ENCODE data around the gene LAMP2.
A peak's percentile ranks its signal among the peaks of the same experiment; 100 is the strongest.

LAMP2 gene

DNA sequence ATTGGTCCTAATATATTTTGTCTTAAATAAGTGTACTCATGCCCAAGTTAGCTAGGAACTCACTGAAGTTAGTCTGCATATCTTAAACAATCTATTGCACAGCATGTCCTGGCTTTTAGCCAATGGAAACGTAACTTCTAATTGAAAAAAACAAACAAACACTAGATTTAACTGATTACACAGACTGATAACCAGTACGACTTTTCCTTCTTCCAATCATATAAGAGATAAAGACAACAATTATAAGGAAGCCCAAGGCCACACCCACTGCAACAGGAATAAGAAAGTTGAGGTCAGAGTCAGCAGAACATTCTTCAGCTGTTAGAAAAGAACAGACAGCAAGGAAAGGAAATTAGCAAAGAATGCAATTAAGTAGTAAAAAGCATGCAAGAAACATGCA lies 40.8 kb downstream of the LAMP2 start:
- H3K36me3 Mint-ChIP-seq (ENCODE audit: low read depth) = peaks cover 9% of the 10 kb centered on the region
- peaks cover 10% of the 10 kb centered on the region for H3K4me1 Mint-ChIP-seq (ENCODE audit: low read depth)
- no peak overlapping the region for H3K4me3 Mint-ChIP-seq
- H3K9me3 Mint-ChIP-seq = no peaks in the 10 kb centered on the region
- no peak overlapping the region for H3K27ac Mint-ChIP-seq
- H3K27me3 Mint-ChIP-seq (ENCODE audit: low read depth) = no peaks in the 10 kb centered on the region

DNA sequence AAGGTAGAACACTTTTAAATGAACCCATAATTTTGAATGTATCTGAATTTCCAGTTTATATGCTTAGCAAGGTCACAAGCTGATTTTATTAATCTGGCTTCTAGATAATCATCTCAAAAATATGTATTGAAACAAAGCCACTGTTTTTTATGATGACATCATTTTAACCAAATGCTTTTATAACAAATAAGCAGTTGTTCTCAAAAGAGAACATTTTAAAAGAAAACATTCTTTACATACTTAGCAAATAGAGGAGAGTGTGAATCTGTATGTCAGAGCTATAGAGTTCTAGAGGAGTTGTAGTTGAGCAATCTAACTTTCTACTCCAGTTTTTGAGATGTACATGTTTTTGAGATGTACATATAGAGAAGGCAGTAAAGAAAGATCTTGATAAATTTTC lies 42.5 kb downstream of the LAMP2 start:
- H3K36me3 Mint-ChIP-seq (ENCODE audit: low read depth) = no peaks in the 10 kb centered on the region
- H3K27ac Mint-ChIP-seq = no peak overlapping the region
- H3K9me3 Mint-ChIP-seq = no peaks in the 10 kb centered on the region
- no peak overlapping the region for H3K4me3 Mint-ChIP-seq
- peaks cover 12% of the 10 kb centered on the region for H3K4me1 Mint-ChIP-seq (ENCODE audit: low read depth)
- H3K27me3 Mint-ChIP-seq (ENCODE audit: low read depth) = no peaks in the 10 kb centered on the region

GRCh38 chrX:120419463-120419862 lies 49.6 kb downstream of the LAMP2 start:
- Mint-ChIP-seq H3K4me3 (no peak overlapping the region), H3K4me1 (ENCODE audit: low read depth) (peaks cover 7% of the 10 kb centered on the region), H3K36me3 (ENCODE audit: low read depth) (no peaks in the 10 kb centered on the region), H3K9me3 (no peaks in the 10 kb centered on the region), H3K27me3 (ENCODE audit: low read depth) (no peaks in the 10 kb centered on the region), H3K27ac (peak overlapping the region; percentile 36)

GRCh38 chrX:120408168-120408567 lies 60.9 kb downstream of the LAMP2 start:
- Mint-ChIP-seq H3K27me3 (ENCODE audit: low read depth) (no peaks in the 10 kb centered on the region), H3K4me1 (ENCODE audit: low read depth) (no peaks in the 10 kb centered on the region), H3K36me3 (ENCODE audit: low read depth) (no peaks in the 10 kb centered on the region), H3K9me3 (peaks cover 4% of the 10 kb centered on the region), H3K4me3 (no peak overlapping the region), H3K27ac (no peak overlapping the region)

GRCh38 chrX:120406638-120407037 lies 62.5 kb downstream of the LAMP2 start:
- H3K27me3 Mint-ChIP-seq (ENCODE audit: low read depth) = no peaks in the 10 kb centered on the region
- no peak overlapping the region for H3K4me3 Mint-ChIP-seq
- H3K27ac Mint-ChIP-seq = no peak overlapping the region
- no peaks in the 10 kb centered on the region for H3K4me1 Mint-ChIP-seq (ENCODE audit: low read depth)
- H3K36me3 Mint-ChIP-seq (ENCODE audit: low read depth) = no peaks in the 10 kb centered on the region
- peaks cover 4% of the 10 kb centered on the region for H3K9me3 Mint-ChIP-seq

- peaks cover 5% of the 10 kb centered on the region for H3K27me3 Mint-ChIP-seq (ENCODE audit: low read depth)
Measured at GRCh38 chrX:120402369-120402768, 66.7 kb downstream of the LAMP2 start.

DNA sequence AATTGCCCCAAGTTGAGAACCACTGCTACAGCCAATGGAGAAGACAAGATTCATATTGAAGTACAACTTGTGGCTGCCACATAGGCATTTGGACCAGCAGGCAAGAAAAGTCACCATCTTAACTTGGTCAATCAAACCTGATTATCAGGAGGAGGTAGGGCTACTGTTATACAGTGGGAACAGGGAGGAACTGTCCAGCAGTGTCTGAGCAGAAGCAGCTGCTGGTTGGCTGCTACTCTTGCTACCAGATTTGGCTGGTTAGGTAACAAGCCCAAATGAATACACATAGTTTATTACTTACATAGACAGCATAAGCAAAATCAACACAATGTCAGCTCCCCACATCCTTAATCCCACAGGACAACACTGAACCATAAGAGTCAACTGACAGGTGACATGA lies 67.8 kb downstream of the LAMP2 start:
- no peaks in the 10 kb centered on the region for H3K36me3 Mint-ChIP-seq (ENCODE audit: low read depth)
- no peak overlapping the region for H3K4me3 Mint-ChIP-seq
- no peak overlapping the region for H3K27ac Mint-ChIP-seq
- peaks cover 5% of the 10 kb centered on the region for H3K27me3 Mint-ChIP-seq (ENCODE audit: low read depth)
- no peaks in the 10 kb centered on the region for H3K4me1 Mint-ChIP-seq (ENCODE audit: low read depth)
- no peaks in the 10 kb centered on the region for H3K9me3 Mint-ChIP-seq

More at GRCh38 chrX:120402369-120402768, 66.7 kb downstream of the LAMP2 start:
- H3K36me3 Mint-ChIP-seq (ENCODE audit: low read depth) = no peaks in the 10 kb centered on the region
- no peak overlapping the region for H3K27ac Mint-ChIP-seq
- no peaks in the 10 kb centered on the region for H3K9me3 Mint-ChIP-seq
- H3K4me3 Mint-ChIP-seq = no peak overlapping the region
- no peaks in the 10 kb centered on the region for H3K4me1 Mint-ChIP-seq (ENCODE audit: low read depth)

DNA sequence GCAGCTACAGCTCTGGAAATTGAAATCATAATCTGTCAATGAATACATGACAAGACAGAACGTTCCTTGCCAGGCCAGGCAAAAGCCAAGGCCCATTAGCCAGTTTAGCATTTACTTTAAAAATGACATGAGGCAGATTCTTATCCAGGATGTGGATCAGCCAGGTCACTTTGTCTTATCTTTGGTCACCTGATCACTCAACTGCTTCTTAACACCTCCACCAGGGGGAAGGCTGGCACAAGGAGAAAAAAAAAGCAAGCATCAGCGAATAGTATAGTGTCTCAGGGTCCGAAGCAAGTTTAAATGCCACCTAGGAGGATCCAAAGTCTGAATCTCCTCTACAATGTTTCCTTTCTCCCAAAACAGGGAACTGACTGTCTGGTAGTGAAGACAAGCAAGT lies 88.4 kb downstream of the LAMP2 start:
- Mint-ChIP-seq H3K4me3 (no peak overlapping the region), H3K36me3 (ENCODE audit: low read depth) (no peaks in the 10 kb centered on the region), H3K4me1 (ENCODE audit: low read depth) (peaks cover 4% of the 10 kb centered on the region), H3K9me3 (no peaks in the 10 kb centered on the region), H3K27ac (no peak overlapping the region), H3K27me3 (ENCODE audit: low read depth) (peaks cover 9% of the 10 kb centered on the region)

GRCh38 chrX:120379937-120380681 lies 89.0 kb downstream of the LAMP2 start:
- H3K9me3 Mint-ChIP-seq = no peaks in the 10 kb centered on the region
- H3K27ac Mint-ChIP-seq = no peak overlapping the region
- H3K27me3 Mint-ChIP-seq (ENCODE audit: low read depth) = peaks cover 9% of the 10 kb centered on the region
- H3K36me3 Mint-ChIP-seq (ENCODE audit: low read depth) = no peaks in the 10 kb centered on the region
- peaks cover 4% of the 10 kb centered on the region for H3K4me1 Mint-ChIP-seq (ENCODE audit: low read depth)
- H3K4me3 Mint-ChIP-seq = no peak overlapping the region

- Mint-ChIP-seq H3K4me1 (ENCODE audit: low read depth) (peaks cover 4% of the 10 kb centered on the region), H3K36me3 (ENCODE audit: low read depth) (no peaks in the 10 kb centered on the region), H3K27me3 (ENCODE audit: low read depth) (peaks cover 9% of the 10 kb centered on the region), H3K27ac (no peak overlapping the region), H3K9me3 (no peaks in the 10 kb centered on the region), H3K4me3 (no peak overlapping the region)
Measured at GRCh38 chrX:120378570-120378969, 90.5 kb downstream of the LAMP2 start.

All from T-helper 1 cell treated with Interleukin-12 subunit alpha and Interleukin-12 subunit beta and Interleukin-4 antibody, amounts not matched to agents 30 μg/mL and 1 μg/mL, for 36 hours (primary cell).